Head of caudate nucleus (tissue), 42 donors: ENCODE measurements around the gene UCP3.
"Not testable (repeated sequence)": the region's sequence is repeated elsewhere in the genome, so short reads cannot be mapped to it uniquely, and the experiment has no call there.

Source experiments
- DNase-seq, 42 donors: peaks; one replicate each; pipeline versions ENCODE4 v3.0.0 to v3.0.0-alpha.2; 2020 to 2021; ENCODE audit warnings: mixed read lengths in 7 of 42
- intact Hi-C: fragments of 100-400 bp; cut with DNase I; formaldehyde crosslinking; loops from one replicate; pipeline ENCODE4 v1.15.0; 2022

The UCP3 gene

DNA sequence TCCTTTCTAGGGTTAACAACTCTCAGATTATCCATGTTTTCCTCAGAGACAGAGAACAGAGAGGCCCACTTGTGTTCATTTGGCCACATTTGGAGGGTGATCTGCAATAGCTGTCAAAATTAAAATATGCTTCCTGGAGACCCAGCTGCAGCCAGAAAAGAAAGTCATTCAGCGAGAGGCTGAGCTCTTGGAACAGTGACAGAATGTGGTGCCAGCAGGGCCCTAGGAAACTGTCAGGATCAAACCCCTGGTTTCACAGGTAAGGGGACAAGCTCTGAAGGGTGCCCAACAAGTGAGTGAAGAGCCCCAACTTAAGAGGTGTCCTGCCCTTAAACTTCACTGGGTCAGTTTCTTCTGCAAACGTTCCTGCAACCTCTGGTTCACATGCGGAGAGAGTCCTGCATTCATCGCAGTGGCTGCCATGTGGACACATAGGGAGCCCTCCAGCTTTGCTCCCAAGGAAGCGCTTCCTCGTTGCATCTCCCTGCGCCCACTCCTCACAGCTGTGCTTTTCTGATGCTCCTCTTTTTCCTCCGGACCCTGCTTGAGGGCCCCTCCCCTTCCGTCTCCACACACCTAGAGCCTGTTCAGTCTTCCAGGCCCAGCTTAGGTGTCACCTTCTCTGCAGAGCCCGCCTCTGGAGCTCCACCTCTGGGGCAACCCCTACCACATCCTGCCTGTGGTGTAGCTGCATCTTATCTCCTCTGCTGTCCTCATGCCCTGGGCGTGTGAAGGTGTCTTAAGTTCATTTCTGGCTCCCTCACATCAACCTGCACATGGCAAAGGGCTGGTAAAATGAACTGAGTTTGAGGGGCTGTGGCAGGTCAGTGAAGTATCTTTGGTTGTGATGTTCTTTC is 3.9 kb downstream of the UCP3 start:
- intact Hi-C loops = no loop called here

GRCh38 chr11:74004046-74004695 is 4.7 kb downstream of the UCP3 start:
- DNase-seq = peak in 1 of 42 donors; percentile 26
- intact Hi-C loops = no loop called here

More for the DNA sequence above, 3.9 kb downstream of the UCP3 start:
- peak in 1 of 42 donors; percentile 39 for DNase-seq

- peak in 1 of 42 donors; percentile 12 for DNase-seq
- intact Hi-C loops = no loop called here
Measured at GRCh38 chr11:74002832-74003231, 6.1 kb downstream of the UCP3 start.

DNA sequence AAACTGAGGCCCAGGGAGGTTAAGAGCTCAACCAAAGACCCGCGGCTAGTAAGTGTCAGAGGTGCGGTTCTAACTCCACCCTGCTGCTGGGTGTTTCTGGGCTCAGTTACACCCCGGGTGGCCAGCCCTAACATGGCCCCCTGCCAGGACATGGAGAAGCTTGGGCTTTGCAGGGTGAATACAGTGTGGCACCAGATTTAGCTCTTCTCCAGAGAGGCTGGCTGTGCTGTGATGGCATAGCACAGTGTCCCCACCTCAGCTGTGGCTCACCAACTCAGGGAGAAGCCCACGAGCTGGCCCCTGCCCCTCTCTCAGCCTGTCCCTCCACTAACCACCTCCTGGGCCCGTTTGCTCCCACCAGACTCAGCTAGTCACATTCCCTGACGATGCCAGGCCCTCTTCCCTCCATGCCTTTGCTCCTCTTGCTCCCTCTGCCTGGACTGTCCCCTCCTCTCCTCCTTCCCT is 7.0 kb downstream of the UCP3 start:
- intact Hi-C loops = no loop called here
- peak in 1 of 42 donors; percentile 34 for DNase-seq

GRCh38 chr11:74000307-74001133 is 8.4 kb downstream of the UCP3 start:
- peak in 13 of 42 donors; percentile 30 to 73 (median 58) for DNase-seq
- intact Hi-C loops = no loop called here

GRCh38 chr11:73999581-74000306 is 9.1 kb downstream of the UCP3 start:
- DNase-seq = peak in 29 of 42 donors; percentile 17 to 88 (median 58)
- intact Hi-C loops = no loop called here

GRCh38 chr11:73998846-73999575 is 9.9 kb downstream of the UCP3 start:
- intact Hi-C loops = no loop called here
- DNase-seq = peak in 2 of 42 donors; percentile 21 to 35

DNA sequence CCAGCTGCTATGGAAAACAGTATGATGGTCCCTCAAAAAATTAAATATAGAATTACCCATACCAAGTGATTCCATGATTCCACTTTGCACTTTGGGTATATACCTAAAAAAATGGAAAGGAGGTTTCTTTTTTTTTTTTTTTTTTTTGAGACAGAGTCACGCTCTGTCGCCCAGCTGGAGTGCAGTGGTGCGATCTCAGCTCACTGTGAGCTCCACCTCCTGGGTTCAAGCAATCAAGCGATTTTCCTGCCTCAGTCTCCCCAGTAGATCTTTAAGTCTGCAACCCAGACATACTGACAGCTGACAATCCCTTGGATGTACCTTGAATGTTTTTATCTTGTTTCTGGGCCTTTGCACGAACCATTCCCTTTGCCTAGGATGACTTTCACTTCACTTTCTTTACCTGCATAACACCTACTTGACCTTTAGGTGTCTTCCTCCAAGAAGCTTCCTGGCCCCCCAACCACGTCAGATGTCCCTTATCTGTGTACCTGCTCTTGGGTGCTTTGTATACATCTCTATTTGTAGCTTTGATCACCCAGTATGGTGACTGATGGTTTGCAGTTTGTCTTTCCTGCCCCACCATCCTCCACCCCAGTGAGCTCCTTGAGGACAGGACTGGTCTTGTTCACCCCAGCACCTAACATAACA is 11.6 kb downstream of the UCP3 start:
- intact Hi-C loops = no loop called here
- peak in 1 of 42 donors; percentile 11 for DNase-seq

- intact Hi-C loops = no loop called here
- DNase-seq = no peak
Measured at GRCh38 chr11:73996161-73996747, 12.6 kb downstream of the UCP3 start.

- intact Hi-C loops = no loop called here
Measured at GRCh38 chr11:73995731-73996130, 13.2 kb downstream of the UCP3 start.

DNA sequence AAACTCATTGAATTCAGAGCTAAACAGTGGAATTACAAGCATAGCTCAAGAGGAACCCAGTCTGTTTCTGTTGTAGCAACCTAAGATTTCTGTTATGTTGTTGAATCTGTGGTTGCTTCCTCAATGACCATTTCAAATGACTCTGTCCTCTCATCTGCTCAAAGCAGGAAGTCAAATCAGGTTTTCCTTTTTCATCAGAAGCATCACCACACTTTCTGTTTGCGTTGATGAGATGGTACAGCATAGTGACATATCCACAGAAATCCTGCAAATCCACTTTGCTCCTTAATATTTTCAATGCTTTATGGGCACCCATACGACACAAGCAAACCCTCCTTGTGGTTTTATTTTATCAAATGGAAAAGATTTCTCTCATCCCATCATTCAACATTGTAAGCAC is 13.6 kb downstream of the UCP3 start:
- intact Hi-C loops = no loop called here

More at GRCh38 chr11:73995731-73996130, 13.2 kb downstream of the UCP3 start:
- no peak for DNase-seq

DNA sequence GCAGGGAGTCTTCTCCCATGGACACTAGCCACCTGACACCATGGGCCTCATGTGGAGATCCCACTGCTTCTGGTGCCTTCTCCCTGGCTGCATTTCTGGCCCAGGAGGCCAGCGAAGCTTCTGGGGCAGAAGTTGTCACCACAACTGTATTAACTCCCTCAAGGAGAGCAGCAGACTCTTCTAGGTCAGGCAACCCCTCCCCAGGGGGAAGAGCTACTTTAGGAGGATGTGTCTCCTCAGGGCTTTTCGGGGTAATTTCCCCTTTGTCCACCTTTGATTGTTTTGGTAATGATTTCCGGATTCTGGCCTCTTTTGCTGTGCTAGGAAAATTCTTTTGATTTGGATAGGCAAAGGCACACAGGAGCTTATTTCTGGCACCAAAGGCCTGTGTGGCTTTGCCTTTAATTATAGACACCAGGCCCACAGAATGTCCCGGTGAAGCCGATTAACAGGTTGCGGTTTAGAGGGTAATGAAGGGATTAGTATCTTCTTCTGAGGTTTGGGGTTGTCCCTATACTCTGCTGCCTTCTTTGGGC is 17.3 kb downstream of the UCP3 start:
- intact Hi-C loops = no loop called here
- DNase-seq = peak in 1 of 42 donors; percentile 7

More for the DNA sequence above, 13.6 kb downstream of the UCP3 start:
- no peak for DNase-seq

DNA sequence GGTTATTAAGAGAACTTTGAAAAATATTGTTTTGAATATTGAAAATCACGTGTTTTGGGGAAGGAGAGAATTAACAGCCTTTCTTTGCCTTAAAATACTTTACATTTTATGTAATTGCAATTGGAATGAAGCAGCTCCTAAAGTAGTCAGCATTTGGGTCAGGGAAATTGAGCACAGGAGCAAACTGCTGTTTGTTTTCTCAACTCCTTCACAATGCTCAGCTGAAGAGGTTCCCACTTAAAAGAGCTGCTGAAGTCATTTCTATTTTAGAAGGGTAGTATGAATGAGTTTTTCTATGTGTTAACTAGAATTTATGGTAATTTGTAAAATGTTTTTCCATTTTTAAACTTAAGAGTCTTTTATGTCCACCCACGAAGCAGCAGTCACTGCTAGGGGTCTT is 18.2 kb downstream of the UCP3 start:
- DNase-seq = no peak
- intact Hi-C loops = no loop called here

GRCh38 chr11:73989156-73989555 is 19.7 kb downstream of the UCP3 start:
- DNase-seq = no peak
- intact Hi-C loops = no loop called here

DNA sequence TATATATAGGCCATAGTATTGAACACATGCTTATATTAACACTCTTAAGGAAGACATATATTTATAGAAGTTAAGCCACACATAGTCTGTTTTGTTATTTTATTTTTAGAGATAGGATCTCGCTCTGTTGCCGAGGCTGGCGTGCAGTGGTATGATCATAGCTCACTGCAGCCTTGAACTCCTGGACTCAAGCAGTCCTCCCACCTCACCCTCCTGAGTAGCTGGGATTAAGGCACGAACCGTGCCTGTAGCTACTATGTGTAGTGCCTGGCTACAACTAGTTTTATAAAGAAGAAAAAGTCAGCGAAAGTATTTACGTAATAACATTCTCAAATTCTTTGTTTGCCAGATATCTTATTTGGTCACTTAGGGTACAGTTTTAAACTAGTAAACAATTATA is 20.7 kb downstream of the UCP3 start:
- no peak for DNase-seq
- intact Hi-C loops = no loop called here

DNA sequence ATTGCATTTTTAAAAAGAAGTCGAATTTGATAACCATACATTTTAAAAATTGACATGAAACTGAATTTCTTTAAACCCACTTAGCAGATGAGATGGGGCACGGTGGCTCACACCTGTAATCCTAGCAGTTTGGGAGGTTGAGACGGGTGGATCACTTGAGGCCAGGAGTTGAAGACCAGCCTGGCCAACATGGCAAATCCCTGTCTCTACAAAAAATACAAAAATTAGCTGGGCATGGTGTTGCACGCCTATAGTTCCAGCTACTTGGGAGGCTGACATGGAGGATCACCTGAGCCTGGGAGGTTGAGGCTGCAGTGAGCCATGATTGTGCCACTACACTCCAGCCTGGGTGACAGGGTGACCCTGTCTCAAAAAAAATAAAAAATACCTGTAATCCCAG is 23.2 kb downstream of the UCP3 start:
- peak in 1 of 42 donors; percentile 24 for DNase-seq
- intact Hi-C loops = not testable (repeated sequence)
